Measurements from ENCODE around the gene SARS2.
"Not testable (repeated sequence)": the region's sequence is repeated elsewhere in the genome, so short reads cannot be mapped to it uniquely, and the experiment has no call there.

The SARS2 gene

DNA sequence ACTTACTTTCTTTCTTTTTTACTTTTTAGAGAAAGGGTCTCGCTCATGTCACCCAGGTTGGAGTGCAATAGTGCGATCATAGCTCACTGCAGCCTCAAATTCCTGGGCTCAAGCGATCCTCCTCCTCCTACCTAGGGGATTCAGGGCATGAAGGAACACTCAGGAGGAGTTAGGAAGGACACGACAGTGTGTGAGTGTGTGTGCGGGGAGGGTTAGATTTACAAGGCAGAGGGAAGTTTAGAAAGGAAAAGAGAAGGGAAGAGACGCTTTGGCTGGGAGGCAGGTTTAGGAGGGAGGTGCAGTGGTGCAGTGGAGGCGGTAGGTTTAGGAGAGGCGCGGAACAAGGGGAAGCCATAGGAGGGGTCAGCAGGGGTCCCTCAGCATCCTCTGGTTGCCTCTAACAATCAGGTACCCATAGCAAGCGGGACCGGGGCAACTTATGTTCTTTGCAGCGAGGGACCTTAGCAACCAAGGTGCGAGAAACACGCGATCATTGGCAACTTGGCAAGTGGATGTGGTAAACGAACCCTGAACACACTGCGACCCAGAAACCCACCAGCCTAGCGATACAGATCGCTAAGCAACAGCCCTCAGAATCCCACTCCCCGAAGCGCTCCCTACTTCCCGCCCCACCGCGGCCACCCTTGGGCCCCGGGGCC, 31.6 kb downstream of the SARS2 start:
- in situ Hi-C loops (cut with HindIII; ENCODE audit: low sequenced_read_pairs), result no loop called here

DNA sequence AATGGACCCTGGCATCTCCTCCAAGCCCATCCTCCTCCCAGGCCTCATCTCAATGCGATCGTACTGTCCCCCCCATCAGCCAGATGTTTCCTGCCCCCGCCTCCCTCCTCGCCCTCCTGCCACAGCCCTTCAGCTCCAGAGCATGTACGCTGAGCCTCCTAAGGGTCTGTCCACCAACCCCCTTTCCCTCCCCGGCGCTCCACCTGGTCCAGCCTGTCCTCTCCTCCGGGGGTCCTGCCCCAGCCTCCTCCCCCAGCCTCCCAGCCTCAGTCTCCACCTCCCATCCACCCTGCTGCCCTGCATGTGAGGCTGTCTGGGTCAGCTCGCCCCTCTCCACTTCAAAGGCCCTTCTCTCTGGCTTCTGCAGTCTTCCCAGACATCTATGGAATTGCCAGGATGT, 35.6 kb downstream of the SARS2 start:
- in situ Hi-C loops (cut with HindIII; ENCODE audit: low sequenced_read_pairs), result no loop called here

DNA sequence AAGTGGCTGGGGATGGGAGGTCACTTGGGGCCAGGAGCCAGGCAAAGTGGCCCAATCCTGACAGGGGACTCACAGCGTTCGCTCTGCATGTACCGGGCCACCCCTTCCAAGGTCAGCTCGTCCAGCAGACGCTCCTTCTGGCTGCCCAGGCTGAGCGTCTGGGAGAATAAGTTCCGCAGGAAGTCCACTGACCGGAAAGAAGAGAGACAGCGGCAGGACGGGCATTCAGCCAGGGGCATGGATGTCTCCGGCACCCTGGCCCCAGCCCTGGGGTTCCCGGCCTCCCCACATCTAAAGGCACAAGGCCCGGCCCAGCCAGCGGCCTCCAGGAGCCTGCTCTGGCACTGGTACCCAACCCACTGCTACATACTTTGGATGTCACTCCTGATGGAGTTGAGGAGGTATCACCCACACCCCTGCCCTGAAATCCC, 37.2 kb downstream of the SARS2 start:
- in situ Hi-C loops (cut with HindIII; ENCODE audit: low sequenced_read_pairs), result no loop called here

GRCh38 chr19:38892841-38893240, 37.7 kb downstream of the SARS2 start:
- in situ Hi-C loops (cut with HindIII; ENCODE audit: low sequenced_read_pairs), result no loop called here

DNA sequence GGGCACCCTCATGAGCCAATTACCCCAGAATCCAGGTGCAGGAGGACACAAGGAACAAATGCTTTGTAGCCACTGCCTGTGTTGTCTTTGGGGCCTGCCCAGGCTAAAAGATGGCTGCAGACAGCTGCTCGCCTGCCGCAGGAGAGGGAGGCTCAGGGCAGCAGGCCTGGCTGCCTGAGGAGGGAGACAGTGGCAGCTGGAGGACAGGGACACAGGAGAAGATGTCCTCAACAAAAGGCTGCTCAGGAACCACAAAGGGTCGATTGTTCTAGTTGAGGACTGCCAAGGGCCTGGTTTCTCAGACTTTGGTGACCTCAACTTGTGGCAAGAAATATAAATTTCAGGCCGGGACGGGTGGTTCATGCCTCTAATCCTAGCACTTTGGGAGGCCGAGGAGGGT, 38.8 kb downstream of the SARS2 start:
- in situ Hi-C loops (cut with HindIII; ENCODE audit: low sequenced_read_pairs), result no loop called here

DNA sequence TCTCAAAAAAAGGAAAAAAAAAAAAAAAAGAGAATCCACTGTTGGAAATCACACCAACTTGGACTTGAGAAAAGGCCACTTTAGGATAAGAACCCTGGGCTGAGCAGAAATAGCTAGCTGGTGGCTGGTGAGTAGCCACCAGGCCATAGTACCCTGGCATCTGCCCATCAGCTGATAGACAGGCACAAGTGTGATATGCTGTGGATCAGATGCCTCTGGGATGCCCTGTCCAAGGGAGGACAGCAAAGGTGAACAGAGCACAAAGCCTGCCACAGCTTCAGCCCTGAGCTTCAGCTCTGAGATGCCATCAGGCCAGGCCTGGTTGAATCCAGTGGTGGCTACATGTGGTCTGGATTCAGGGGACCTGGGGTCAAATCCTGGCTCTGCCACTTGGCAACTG, 39.9 kb downstream of the SARS2 start:
- in situ Hi-C loops (cut with HindIII; ENCODE audit: low sequenced_read_pairs), result no loop called here

DNA sequence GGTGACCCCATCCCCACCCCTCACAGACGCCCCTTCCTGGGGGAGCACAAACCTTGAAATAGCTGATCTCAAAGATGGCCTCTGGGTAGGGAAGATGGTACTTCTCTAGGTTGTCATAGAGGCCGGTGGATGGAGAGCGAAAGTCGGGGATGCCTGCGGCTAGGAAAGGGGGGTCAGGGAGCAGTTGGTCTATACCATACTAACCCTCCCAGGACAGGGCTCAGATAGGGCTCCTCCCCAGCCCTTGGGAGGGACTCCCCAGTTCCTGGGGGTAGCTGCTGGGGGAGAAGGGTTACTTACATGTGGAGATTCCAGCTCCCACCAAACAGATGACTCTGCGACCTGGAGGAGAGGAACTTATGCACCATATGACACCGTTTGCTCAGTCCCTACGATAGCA, 40.8 kb downstream of the SARS2 start:
- in situ Hi-C loops (cut with HindIII; ENCODE audit: low sequenced_read_pairs), result no loop called here

- in situ Hi-C loops (cut with HindIII; ENCODE audit: low sequenced_read_pairs), result no loop called here
These were observed 41.7 kb downstream of the SARS2 start for GRCh38 chr19:38888876-38889275.

- in situ Hi-C loops (cut with HindIII; ENCODE audit: low sequenced_read_pairs), result not testable (repeated sequence)
These were observed 45.9 kb downstream of the SARS2 start for GRCh38 chr19:38884691-38885090.

DNA sequence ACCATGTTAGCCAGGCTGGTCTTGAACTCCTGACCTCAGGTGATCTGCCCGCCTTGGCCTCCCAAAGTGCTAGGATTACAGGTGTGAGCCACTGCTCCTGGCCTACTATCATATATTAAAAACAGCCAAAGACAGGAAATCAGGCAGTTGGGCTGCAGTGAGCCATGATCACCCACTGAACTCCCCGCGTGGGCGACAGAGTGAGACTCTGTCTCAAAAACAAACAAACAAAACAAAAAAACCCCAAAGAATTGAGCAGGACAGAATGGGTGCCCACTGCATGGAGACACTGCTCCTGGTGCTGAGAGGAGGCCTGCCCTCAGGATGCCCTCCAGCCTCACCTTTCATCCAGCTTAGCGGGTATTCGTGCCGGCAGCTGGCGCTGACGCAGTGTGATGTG, 47.3 kb downstream of the SARS2 start:
- in situ Hi-C loops (cut with HindIII; ENCODE audit: low sequenced_read_pairs), result no loop called here

GRCh38 chr19:38880882-38881609, 49.5 kb downstream of the SARS2 start:
- in situ Hi-C loops (cut with HindIII; ENCODE audit: low sequenced_read_pairs), result no loop called here

GRCh38 chr19:38880076-38880881, 50.3 kb downstream of the SARS2 start:
- in situ Hi-C loops (cut with HindIII; ENCODE audit: low sequenced_read_pairs), result no loop called here

DNA sequence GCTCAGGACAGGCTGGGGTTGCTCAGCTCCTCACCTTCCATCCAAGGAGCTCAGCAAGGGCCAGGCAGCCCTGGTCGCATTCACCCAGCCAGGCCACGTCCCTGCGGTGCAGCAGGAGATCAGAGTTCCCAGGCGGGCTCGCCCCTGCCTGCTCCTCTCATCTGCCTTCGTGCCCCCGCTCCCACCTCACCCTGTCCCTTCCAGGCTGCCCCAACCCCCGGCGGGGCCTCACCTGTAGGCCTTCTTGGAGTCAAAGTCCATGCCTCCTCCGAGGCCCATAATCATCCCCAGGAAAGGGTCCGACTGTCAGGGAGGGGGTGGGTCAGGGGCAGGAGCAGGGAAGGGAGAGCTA, 51.2 kb downstream of the SARS2 start:
- in situ Hi-C loops (cut with HindIII; ENCODE audit: low sequenced_read_pairs), result no loop called here

DNA sequence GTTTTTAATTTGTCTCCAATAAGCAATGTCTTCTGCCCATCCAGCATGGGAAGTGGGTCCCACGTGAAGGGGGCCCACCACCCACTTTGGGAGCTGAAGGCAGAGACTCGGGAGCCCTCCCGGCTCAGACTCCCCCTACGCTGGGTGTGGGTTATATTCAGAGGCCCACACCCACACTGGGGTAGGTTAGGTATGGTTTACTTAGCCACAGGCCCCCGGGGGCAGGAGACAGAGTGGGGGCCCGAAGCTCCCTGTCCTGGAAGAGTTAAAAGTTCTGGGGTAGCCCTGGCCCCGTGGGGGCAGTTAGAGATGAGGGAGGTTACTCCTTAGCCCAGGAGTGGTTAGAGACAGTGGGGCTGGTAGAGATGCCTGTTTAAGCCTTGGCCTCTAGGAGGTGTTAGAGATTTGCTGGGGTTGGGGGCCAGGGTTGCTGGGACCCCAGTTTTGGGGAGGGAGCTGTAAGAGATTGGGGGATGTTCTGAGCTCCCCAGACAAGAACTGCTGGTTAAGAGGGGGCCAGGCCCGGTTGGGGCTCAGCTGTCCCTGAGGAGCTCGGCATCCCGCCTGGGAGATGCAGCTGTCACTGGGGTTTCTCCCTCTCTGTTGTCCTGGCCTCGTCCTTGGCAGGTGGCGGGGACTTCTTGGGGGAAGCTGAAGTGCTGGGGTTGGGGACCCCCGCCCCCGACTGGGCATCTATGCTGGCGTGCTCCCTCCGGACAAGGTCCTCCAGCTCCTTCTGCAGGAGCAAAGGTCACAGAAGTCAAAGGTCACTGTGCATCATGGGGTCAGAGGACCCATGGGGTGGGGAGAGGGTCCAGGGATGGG, 51.8 kb downstream of the SARS2 start:
- in situ Hi-C loops (cut with HindIII; ENCODE audit: low sequenced_read_pairs), result no loop called here

GRCh38 chr19:38877781-38878574, 52.6 kb downstream of the SARS2 start, which contains the start of gene RINL:
Gene RINL, minus strand, starts transcription at chr19:38878275. Its CDS starts 1,533 bp downstream, at chr19:38876742.
- in situ Hi-C loops (cut with HindIII; ENCODE audit: low sequenced_read_pairs), result no loop called here

DNA sequence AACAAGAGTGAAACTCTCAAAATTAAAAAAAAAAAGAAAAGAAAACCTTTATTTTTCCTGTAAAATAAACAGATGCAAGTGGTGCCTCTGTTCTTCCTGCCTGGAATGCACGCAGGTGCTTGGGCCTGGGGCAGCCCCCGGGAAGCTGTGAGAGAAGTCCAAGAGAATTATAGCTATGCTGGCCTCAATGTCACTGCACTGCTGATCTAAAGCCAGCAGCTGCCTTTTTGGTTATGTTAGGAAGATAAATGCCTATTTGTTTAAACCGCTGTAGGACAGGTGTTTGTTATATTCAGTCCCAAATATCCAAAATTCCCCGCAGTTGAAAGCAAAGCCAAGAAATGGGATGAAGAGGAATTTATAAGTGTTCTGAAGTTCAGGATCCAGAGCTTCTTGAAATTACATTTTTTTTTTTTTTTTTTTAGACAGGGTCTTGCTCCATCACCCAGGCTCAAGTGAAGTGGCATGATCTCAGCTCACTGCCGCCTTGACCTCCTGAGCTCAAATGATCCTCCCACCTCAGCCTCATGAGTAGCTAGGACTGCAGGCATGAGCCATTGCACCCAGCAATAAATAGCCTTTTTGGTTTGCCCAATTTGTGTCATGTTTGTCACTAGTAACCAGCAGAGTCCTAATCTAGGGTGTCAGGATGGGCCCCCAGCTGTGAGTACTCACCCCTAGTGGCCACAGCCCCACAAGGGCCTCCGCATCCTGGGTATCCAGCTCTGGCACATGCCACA, 54.7 kb downstream of the SARS2 start:
- in situ Hi-C loops (cut with HindIII; ENCODE audit: low sequenced_read_pairs), result no loop called here

- in situ Hi-C loops (cut with HindIII; ENCODE audit: low sequenced_read_pairs), result not testable (repeated sequence)
These were observed 57.2 kb downstream of the SARS2 start for GRCh38 chr19:38873400-38873799.

DNA sequence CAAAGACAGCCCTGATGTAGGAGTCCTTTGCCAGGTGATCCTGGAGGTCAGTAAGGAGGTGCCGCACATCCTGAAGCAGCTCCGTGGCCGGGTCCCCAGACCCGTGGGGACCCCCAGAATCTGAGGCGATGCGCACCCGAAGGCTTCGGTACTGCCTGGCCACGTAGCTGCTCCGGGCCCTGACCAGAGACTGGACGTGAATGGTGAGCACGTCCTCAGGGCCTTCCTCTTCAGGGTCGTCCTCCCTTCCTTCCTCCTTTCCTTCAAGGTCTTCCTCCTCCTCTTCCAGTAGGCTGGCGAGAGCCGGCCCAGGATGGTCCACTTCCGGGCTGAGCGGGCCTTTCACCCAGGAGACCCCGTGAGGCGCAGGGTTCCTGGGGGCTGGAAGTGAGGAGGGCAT, 60.0 kb downstream of the SARS2 start:
- in situ Hi-C loops (cut with HindIII; ENCODE audit: low sequenced_read_pairs), result no loop called here

DNA sequence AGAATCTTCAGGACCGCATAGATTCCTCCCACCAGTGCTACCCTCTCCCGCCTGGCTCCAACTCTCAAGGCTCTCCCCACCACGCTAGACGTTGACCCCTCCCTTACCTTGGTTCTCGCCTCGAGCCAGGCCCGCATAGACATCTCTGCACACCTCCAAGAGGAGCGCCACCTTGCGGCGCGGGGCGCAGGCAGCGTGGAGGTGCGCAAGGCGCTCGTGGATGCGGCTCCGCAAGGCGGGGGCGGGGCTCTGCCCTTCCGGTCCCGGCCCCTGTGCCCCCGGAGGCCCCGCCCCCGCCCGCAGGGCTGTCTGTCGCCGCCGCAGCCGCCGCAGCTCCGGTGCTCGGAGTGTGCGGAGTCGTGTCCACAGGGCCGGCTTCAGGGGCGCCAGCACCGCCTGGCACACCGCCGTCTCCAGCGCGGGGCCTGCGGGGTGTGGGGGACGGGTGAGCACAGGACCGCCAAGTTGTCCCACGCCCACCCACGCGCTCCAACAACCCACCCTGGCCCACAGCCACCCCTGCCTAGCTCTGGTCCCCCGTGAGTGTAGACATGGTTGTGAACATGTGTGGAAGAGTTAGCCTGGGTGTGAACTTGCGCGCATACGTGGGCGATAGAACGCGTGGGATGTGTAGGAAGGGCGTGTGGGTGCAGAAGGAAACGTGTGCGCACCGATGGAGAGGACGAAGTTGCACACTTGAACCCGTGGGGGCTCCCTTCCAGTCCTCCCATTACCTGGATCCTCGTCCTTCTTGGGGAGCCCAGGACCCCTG, 60.5 kb downstream of the SARS2 start:
- in situ Hi-C loops (cut with HindIII; ENCODE audit: low sequenced_read_pairs), result no loop called here

All from endothelial cell of hepatic sinusoid (primary cell).